Epithelial cell of esophagus (primary cell): ENCODE data around the gene LENG8.

ENCODE experiments used
- DNase-seq: peaks from one replicate; pipeline ENCODE4 v3.0.0; 2010; ENCODE audit warnings: low read depth
- H3K4me3 ChIP-seq: 2 replicates; pipeline ENCODE4 v1.5.1; 2011; ENCODE audit warnings: mild to moderate bottlenecking, low read length, control low read depth
- TF ChIP-seq, protein P1 (sequence below): IDR thresholded peaks from 2 replicates; pipeline ENCODE4 v1.5.1; 2011; ENCODE audit warnings: low read depth, mild to moderate bottlenecking, low read length, control low read depth, inconsistent platforms; ENCODE audit not compliant: insufficient read depth; ENCODE audit errors: missing control alignments

Gene LENG8

DNA sequence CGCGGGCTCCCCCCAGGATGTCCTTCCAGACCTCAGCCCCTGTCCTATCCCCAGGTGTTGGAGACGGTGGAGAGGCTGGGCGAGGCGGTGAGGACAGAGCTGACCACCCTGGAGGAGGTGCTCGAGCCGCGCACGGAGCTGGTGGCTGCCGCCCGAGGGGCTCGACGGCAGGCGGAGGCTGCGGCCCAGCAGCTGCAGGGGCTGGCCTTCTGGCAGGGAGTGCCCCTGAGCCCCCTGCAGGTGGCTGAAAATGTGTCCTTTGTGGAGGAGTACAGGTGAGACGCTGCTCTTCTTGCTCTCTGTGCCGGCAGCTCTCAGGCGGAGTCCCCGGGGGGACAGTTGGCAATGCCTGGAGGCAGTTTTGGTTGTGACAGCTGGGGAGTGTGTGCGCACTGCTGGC is 26.9 kb upstream of the LENG8 start:
- H3K4me3 ChIP-seq, result no peak overlapping the region
- DNase-seq, result no peak
- TF ChIP-seq, protein P1, sequence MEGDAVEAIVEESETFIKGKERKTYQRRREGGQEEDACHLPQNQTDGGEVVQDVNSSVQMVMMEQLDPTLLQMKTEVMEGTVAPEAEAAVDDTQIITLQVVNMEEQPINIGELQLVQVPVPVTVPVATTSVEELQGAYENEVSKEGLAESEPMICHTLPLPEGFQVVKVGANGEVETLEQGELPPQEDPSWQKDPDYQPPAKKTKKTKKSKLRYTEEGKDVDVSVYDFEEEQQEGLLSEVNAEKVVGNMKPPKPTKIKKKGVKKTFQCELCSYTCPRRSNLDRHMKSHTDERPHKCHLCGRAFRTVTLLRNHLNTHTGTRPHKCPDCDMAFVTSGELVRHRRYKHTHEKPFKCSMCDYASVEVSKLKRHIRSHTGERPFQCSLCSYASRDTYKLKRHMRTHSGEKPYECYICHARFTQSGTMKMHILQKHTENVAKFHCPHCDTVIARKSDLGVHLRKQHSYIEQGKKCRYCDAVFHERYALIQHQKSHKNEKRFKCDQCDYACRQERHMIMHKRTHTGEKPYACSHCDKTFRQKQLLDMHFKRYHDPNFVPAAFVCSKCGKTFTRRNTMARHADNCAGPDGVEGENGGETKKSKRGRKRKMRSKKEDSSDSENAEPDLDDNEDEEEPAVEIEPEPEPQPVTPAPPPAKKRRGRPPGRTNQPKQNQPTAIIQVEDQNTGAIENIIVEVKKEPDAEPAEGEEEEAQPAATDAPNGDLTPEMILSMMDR, result no peak

DNA sequence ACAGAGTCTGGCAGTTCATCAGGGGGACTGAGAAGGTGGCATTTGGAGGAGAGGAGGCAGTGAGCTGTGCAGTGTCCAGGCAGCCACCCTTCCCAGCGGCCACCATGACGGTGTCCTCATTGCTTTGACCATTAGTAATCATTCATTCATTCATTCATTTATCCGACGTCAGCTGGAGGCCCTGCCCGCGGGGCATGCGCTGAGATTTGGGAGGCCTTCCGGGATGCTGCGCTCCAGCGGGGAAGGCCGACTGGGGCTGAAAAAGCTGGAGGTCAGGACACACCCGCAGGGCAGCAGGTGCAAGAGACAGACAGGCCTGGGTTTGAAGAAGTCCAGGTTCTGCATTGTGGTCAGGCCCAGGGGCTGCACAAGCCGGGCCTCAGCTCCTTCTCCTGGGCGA is 24.8 kb upstream of the LENG8 start:
- DNase-seq, result no peak
- TF ChIP-seq, protein P1, result no peak
- H3K4me3 ChIP-seq, result no peak overlapping the region

DNA sequence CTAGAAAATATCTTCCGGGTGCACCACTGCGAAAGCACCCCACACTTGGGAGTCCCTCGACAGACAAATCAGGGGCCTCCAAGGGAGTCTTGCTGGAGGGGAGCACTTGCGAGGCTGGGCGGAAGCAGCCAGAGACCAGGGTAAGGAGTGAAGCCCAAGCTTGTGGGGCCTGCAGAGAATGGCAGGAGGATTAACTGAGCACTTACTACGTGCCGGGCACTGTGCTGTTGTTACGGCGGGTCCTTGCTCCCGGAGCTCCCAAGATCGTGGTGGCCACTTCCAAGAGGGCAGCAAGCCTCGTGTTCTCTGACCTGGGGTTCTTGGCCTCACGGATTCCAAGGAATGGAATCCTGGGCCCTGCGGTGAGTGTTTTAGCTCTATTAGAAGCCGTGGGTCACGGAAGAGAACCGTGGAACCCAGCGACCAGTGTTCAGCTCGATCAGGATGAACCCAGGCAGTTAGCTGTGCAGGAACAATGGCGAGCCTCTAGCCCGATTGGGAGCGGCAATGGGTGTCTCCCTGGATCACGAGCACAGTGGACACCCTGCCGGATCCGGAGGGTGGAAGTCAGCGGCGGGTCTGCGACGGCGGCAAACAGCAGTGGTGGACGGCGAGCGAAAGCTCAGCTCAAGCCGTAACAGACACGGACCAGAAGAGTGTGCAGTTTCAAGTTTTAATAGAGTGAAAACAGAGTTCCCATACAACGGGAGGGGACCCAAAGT is 24.2 kb upstream of the LENG8 start:
- TF ChIP-seq, protein P1, result no peak
- DNase-seq, result no peak
- H3K4me3 ChIP-seq, result no peak overlapping the region

DNA sequence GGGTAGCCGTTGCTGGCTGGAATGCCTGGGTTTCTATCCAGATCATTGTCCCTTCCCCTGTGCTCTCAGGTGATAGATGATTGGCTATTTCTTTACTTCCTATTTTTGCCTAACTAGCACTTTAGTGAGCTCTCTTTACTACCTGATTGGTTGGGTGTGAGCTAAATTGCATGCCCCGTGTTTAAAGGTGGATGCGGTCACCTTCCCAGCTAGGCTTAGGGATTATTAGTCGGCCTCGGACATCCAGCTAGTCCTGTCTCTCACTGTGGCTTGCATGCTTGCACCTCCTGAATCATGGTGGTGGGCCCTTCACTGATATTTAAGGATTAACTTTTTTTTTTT is 23.6 kb upstream of the LENG8 start:
- DNase-seq, result no peak
- TF ChIP-seq, protein P1, result no peak
- no peak overlapping the region for H3K4me3 ChIP-seq

DNA sequence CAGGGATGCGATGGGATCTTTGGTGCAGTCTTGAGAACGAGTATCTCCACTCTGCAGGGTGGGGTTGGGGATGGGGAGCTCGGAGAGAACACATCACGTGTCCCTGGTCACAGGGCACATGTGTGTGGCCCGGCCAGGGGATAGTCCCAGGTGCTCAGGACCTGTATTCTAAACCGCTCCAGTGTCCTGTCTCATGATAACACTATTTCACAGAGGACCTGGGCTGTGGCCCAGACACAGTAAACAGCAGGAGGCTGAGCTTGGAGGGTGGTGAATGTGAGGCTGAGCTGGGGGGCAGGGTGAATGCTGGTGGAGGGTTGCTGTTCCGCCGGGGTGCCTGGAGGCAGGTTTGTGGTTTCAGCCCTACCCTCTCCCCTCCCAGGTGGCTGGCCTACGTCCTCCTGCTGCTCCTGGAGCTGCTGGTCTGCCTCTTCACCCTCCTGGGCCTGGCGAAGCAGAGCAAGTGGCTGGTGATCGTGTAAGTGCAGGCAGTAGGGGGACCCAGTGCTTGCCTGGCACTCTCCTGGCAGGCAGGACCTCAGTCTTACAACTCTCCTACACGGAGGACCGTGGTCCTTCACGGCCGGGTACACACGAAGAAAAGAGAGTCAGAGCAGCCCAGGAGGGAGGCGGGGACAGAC is 22.6 kb upstream of the LENG8 start:
- no peak for DNase-seq
- TF ChIP-seq, protein P1, result no peak
- no peak overlapping the region for H3K4me3 ChIP-seq

DNA sequence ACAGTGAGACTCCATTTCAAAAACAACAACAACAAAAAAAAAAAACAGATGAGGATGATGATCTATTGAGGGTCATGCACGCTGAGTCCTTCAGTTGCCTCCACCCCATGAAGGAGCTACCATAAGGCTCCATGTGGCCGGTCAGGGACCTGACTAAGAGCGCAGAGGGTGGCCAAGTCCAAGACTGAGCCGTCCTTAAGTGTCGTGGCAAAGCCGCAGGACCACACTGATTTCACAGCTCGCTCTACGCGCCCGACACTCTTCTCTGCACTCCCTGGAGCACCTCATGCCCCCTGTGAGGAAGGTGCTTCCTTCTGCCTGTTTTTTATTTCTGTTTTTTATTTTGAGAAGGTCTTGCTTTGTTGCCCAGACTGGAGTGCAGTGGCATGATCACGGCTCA is 21.4 kb upstream of the LENG8 start:
- DNase-seq, result no peak
- H3K4me3 ChIP-seq, result no peak overlapping the region
- TF ChIP-seq, protein P1, result no peak
